Loucy (cell line): Measurements from ENCODE around the gene RNF13.

Experiments
- EZH2phosphoT487 ChIP-seq: fragments of 200-600 bp; IDR thresholded peaks from 2 replicates; pipeline ENCODE4 v1.6.1; 2018; ENCODE audit warnings: antibody characterized with exemption, mild to moderate bottlenecking, moderate library complexity, borderline replicate concordance
- TF ChIP-seq, protein P1 (sequence below): fragments of 200-600 bp; sonication (generic); conservative IDR thresholded peaks from 2 replicates; pipeline ENCODE4 v1.5.1; 2014; ENCODE audit warnings: mild to moderate bottlenecking, antibody characterized with exemption, low read length

DNA sequence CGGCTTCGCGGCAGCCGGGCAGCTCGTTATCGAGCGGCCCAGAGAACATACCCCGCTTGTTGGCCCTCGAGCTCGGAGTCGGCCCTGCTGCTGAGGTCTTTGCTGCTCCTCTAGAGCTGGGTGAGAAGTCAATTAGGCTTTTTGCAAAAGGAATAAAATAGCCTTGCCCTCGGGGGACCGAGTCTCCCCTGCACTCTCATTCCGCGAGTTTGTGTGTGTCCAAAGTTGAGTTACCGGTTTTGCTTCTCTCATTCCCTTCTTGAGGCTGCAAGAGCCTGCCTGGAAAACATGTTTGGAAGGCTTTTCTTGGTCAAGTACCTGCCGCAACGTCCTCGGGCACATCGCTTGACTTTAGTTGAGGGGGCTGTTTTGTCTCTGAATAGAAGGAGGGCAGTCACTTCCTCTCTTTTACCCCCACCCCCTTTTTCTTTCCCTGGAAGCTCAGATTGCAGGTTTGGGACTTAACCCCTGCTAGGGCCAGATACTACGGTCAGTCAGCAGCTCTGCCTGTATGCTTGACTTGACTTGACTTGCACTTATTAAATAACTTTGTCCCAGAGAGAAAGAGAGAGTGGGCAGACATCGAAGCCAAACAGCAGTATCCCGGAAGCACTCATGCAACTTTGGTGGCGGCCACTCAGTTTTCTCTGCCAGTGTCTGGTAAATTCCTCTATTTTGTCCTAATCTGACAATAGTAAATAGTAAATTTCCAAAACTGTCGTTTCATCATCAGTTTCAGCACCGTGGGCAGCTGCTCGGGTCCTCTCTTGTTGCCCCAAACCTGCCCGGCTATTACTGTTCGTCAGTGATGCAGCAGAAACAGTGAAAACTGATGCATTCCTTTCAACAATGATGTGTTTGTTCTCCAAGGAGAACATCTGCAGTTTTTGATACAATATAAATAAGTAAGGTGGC lies 609 bp downstream of the RNF13 start:
- TF ChIP-seq, protein P1, sequence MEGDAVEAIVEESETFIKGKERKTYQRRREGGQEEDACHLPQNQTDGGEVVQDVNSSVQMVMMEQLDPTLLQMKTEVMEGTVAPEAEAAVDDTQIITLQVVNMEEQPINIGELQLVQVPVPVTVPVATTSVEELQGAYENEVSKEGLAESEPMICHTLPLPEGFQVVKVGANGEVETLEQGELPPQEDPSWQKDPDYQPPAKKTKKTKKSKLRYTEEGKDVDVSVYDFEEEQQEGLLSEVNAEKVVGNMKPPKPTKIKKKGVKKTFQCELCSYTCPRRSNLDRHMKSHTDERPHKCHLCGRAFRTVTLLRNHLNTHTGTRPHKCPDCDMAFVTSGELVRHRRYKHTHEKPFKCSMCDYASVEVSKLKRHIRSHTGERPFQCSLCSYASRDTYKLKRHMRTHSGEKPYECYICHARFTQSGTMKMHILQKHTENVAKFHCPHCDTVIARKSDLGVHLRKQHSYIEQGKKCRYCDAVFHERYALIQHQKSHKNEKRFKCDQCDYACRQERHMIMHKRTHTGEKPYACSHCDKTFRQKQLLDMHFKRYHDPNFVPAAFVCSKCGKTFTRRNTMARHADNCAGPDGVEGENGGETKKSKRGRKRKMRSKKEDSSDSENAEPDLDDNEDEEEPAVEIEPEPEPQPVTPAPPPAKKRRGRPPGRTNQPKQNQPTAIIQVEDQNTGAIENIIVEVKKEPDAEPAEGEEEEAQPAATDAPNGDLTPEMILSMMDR, result no peak
- no peak for TF ChIP-seq EZH2phosphoT487
